Stomach (tissue), 9 donors: ENCODE data around the gene KRTAP13-4. TPM values are rescaled to one million over a fixed set of nuclear protein-coding genes. Genes with fewer than 3 reads are reported as not detected.

Source experiments
- DNase-seq, 2 donors: peaks; one replicate each; pipeline versions ENCODE4 v3.0.0 to v3.0.0-alpha.2; 2013 to 2019
- H3K27ac ChIP-seq, 5 donors: fragments of 200-600 bp in 4 of 5; sonication (generic) in 4 of 5; one replicate each; pipeline ENCODE4 v1.5.1; 2013 to 2019; ENCODE audit warnings: mild to moderate bottlenecking in 1 of 5, moderate library complexity in 1 of 5
- H3K27me3 ChIP-seq, 3 donors: fragments of 200-600 bp; sonication (generic); one replicate each; pipeline ENCODE4 v1.5.1; 2017 to 2019; ENCODE audit warnings: mixed run types in 1 of 3
- H3K36me3 ChIP-seq, 4 donors: fragments of 200-600 bp; sonication (generic); 1 replicate in 3 of 4; 2 replicates in 1 of 4; pipeline ENCODE4 v1.5.1; 2016 to 2019
- H3K4me1 ChIP-seq, 4 donors: fragments of 200-600 bp; sonication (generic); one replicate each; pipeline ENCODE4 v1.5.1; 2016 to 2019
- H3K4me3 ChIP-seq, 4 donors: fragments of 200-600 bp; sonication (generic) in 3 of 4; one replicate each; pipeline ENCODE4 v1.5.1; 2016 to 2019; ENCODE audit warnings: mild to moderate bottlenecking in 1 of 4
- H3K9me3 ChIP-seq, 4 donors: fragments of 200-600 bp; sonication (generic); one replicate each; pipeline ENCODE4 v1.5.1; 2016 to 2019
- CTCF ChIP-seq, 7 experiments: fragments of 450-650 bp in 4 of 7; fragments of 200-600 bp in 3 of 7; sonication (generic) in 3 of 7; IDR thresholded peaks; one replicate each; pipeline ENCODE4 v1.5.1; 2016 to 2019; ENCODE audit warnings: antibody characterized with exemption in 7 of 7, control low read depth in 2 of 7, mild to moderate bottlenecking in 1 of 7
- EP300 ChIP-seq: sonication (generic); formaldehyde crosslinking; IDR thresholded peaks from one replicate; pipeline ENCODE4 v1.6.1; 2017; ENCODE audit warnings: antibody characterized with exemption
- POLR2A ChIP-seq, 4 donors: fragments of 450-650 bp; IDR thresholded peaks; one replicate each; pipeline ENCODE4 v1.6.1; 2016; ENCODE audit warnings: antibody characterized with exemption in 4 of 4, control low read depth in 2 of 4, mild to moderate bottlenecking in 1 of 4, moderate library complexity in 1 of 4
- POLR2AphosphoS5 ChIP-seq, 3 donors: sonication (generic); formaldehyde crosslinking; IDR thresholded peaks; one replicate each; pipeline ENCODE4 v1.6.1; 2016; ENCODE audit warnings: antibody characterized with exemption in 3 of 3
- WGBS, 5 donors: extraction: QIAGEN DNeasy Blood & Tissue Kit in 3 of 5; methylation state at CpG; one replicate each; pipeline versions ENCODE4 v1.1.5 to v1.1.7; 2013 to 2018; 5-methylcytosine and 5-hydroxymethylcytosine counted together
- intact Hi-C: fragments of 100-400 bp; cut with DNase I; formaldehyde crosslinking; loops from one replicate; pipeline ENCODE4 v1.15.1; 2023; ENCODE audit warnings: low total_unique reads
- polyA plus RNA-seq, 3 donors: library from polyadenylated mRNA; stranded (reverse); fragments of 200-250 nt; gene quantifications; one replicate each; pipeline ENCODE4 v1.2.3, GENCODE V29; 2013
- total RNA-seq, 5 donors: library from RNA; depleted of rRNA; stranded (reverse); fragments of >200 nt; gene quantifications; one replicate each; pipeline versions ENCODE4 v1.1.0 to v1.2.3, GENCODE V29; 2014 to 2016
- donor health status: healthy with polysubstance abuse.
- donor health status: Bipolar disorder and iron deficiency.
- donor health status: healthy.

The KRTAP13-4 gene
- total and polyA plus RNA-seq, 8 donors = not detected

DNA sequence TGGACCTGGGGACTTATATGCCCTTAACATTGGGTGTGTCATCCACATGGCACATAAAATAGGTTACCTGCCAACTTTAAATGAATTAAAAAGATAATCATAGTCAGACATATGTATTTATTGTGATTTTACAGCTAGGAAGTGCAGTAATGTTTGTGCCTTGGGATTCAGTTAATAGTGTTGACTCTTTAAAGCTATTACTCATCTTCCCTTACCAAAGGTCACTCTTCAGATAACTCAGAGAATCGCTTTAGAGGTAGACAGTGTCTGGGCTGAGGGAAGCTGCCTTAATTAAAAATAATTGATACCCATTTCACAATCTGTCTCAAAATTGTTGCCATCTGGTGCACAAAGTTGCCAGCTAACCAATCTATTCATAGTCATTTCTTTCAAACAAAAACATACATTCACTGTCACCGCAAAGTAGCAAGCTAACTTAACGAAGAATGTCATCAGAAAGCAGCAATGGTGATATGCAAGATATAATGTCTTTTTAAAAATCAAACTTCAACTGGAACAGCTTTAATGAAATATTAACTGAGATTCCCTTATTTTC lies 7.1 kb downstream of the KRTAP13-4 start:
- intact Hi-C loops = no loop called here
- no peak for TF ChIP-seq EP300
- TF ChIP-seq POLR2AphosphoS5 (IDR thresholded peaks at IDR 0.05) = no peak
- no peak for TF ChIP-seq CTCF (IDR thresholded peaks at IDR 0.05)
- TF ChIP-seq POLR2A (IDR thresholded peaks at IDR 0.05) = no peak
- no peak overlapping the region for H3K4me3 ChIP-seq

DNA sequence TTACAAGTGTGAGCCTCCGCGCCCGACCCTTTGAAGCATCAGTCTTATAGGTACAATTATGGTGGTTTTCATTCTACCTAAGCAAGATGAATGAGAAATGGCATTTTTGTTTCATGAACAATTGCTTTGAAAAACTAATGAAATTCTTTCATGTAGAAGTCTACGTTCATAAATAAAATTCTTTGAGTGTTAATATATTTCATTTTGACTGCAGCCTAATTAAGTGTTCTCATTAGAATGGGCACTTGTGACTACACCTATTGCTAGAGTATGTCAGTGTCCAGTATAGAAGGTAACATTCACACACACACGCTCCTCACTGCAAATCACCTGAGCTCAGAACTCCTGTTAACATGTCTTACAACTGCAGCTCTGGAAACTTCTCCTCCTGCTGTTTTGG lies 10.0 kb downstream of the KRTAP13-4 start, which contains the start of gene KRTAP15-1:
TSS of gene KRTAP15-1 (plus strand) at position 301 of the 400 bp plus-strand sequence. CDS start at position 354, 53 bp downstream.
- TF ChIP-seq EP300 (no peak), CTCF (IDR thresholded peaks at IDR 0.05) (no peak), POLR2A (IDR thresholded peaks at IDR 0.05) (no peak), POLR2AphosphoS5 (IDR thresholded peaks at IDR 0.05) (no peak)
- intact Hi-C loops = no loop called here
- Histone ChIP-seq H3K9me3 (no peaks in the 10 kb centered on the region), H3K27me3 (no peaks in the 10 kb centered on the region), H3K36me3 (no peaks in the 10 kb centered on the region), H3K4me3 (no peak within 1 kb of the TSS), H3K27ac (no peak within 1 kb of the TSS), H3K4me1 (no peaks in the 10 kb centered on the region)
- DNase-seq = no peak
- 87 to 93% (median 92%) methylated on average over 5 of the region's 5 CpGs for WGBS, 5 donors

More for the DNA sequence above, 7.1 kb downstream of the KRTAP13-4 start:
- no peak for DNase-seq
- Histone ChIP-seq H3K36me3 (no peaks in the 10 kb centered on the region), H3K27ac (no peak overlapping the region), H3K4me1 (no peaks in the 10 kb centered on the region), H3K9me3 (no peaks in the 10 kb centered on the region), H3K27me3 (no peaks in the 10 kb centered on the region)
- WGBS, 5 donors = 60 to 79% (median 78%) methylated on average over 3 of the region's 3 CpGs

DNA sequence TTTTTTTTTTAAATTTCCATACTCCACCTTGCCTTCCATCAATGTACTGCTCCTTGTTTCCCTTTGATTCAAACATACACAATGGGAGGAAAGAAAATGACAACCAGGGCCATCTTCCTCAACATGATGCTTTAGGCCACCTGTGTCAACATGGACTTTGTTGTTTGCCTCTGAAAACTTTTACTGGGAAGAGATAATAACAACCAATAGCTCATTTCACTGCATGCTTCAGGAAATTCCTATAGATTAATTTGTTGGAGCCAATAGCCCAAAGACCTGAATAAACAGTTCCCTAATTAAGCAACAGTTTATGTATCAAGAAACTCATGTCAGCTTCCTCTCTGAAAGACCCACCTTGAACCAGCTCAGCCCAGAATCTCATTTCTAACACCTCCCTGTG lies 13.2 kb downstream of the KRTAP13-4 start:
- H3K4me3 ChIP-seq = no peak overlapping the region
- TF ChIP-seq POLR2A (IDR thresholded peaks at IDR 0.05) (no peak), POLR2AphosphoS5 (IDR thresholded peaks at IDR 0.05) (no peak)
- intact Hi-C loops = no loop called here
- H3K4me1 ChIP-seq = no peaks in the 10 kb centered on the region
- DNase-seq = no peak
- no peaks in the 10 kb centered on the region for H3K27me3 ChIP-seq
- no peaks in the 10 kb centered on the region for H3K36me3 ChIP-seq
- H3K9me3 ChIP-seq = no peaks in the 10 kb centered on the region
- no peak overlapping the region for H3K27ac ChIP-seq

DNA sequence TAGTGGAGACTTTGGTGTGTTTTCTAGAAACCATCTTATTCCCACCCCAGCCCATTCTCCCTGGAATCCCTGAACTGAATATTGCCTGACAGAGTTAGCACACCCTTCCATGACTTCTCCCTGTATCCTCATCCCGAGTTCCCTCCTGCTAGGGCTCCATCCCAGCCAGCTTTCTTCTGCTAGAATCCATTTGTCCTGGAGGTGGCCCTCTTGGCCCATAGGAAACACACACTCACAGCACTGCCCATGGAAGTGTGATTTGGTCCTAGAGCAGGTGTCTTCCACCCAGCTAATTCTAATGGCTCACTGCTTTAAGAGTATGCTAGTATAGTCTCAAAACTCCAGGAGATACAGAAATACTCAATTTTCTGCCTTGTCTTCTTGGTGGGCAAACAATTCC lies 14.2 kb downstream of the KRTAP13-4 start:
- H3K4me1 ChIP-seq = no peaks in the 10 kb centered on the region
- H3K27ac ChIP-seq = no peak overlapping the region
- WGBS, 5 donors = 27 to 66% (median 47%) methylated on average over 1 of the region's 1 CpG
- TF ChIP-seq POLR2A (IDR thresholded peaks at IDR 0.05) = no peak
- no peak for TF ChIP-seq CTCF (IDR thresholded peaks at IDR 0.05)
- no peak for TF ChIP-seq EP300
- no peak for TF ChIP-seq POLR2AphosphoS5 (IDR thresholded peaks at IDR 0.05)
- DNase-seq = no peak
- no peaks in the 10 kb centered on the region for H3K27me3 ChIP-seq
- H3K9me3 ChIP-seq = no peaks in the 10 kb centered on the region
- no peak overlapping the region for H3K4me3 ChIP-seq
- intact Hi-C loops = no loop called here
- no peaks in the 10 kb centered on the region for H3K36me3 ChIP-seq

DNA sequence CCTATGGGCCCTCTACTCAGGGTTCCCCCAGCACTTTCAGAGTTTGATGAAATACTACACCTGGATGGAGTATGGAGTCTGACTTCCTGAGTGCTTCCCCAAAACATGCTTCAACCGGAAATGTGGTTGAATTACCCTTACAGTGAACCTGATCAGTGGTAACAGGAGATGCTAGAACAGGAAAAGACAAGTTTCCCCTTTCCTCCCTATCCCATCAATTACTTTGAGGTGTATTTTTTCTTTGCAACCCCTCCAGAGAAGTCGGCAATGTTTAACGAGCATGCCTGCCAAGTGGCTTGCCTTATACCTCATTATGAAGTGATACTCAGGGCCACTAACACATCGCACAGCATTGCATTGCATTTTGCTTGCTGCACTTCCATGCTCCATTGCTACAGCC lies 17.0 kb downstream of the KRTAP13-4 start:
- no peak overlapping the region for H3K4me3 ChIP-seq
- intact Hi-C loops = no loop called here
- DNase-seq = no peak
- no peaks in the 10 kb centered on the region for H3K27me3 ChIP-seq
- no peaks in the 10 kb centered on the region for H3K4me1 ChIP-seq
- TF ChIP-seq EP300 (no peak), POLR2A (IDR thresholded peaks at IDR 0.05) (no peak), POLR2AphosphoS5 (IDR thresholded peaks at IDR 0.05) (no peak), CTCF (IDR thresholded peaks at IDR 0.05) (no peak)
- 30 to 78% (median 53%) methylated on average over 4 of the region's 4 CpGs for WGBS, 5 donors
- H3K9me3 ChIP-seq = no peaks in the 10 kb centered on the region
- no peaks in the 10 kb centered on the region for H3K36me3 ChIP-seq
- H3K27ac ChIP-seq = no peak overlapping the region
